HG02943 (cell line): ENCODE results near the gene ZNF837.

Source experiments
- ATAC-seq: cut with Tn5 transposase; IDR thresholded peaks from one replicate; pipeline ENCODE4 v1.9.1; 2021; ENCODE audit warnings: mild to moderate bottlenecking, low read depth, moderate library complexity; ENCODE audit not compliant: unreplicated experiment

The ZNF837 gene

DNA sequence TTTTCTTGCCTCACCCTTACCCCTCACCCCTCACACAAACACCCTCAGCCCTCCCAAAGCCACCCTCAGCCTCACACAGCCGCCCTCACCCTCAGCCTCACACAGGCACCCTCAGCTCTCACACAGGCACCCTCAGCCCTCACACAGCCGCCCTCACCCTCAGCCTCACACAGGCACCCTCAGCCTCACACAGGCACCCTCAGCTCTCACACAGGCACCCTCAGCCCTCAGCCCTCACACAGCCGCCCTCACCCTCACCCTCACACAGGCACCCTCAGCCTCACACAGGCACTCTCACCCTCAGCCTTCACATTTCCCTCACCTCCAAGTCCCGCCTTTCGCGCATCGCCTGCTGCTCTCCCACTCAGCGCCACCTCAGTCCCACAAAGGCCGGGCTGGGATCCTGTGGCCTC is 54.3 kb downstream of the ZNF837 start:
- no peak for ATAC-seq

DNA sequence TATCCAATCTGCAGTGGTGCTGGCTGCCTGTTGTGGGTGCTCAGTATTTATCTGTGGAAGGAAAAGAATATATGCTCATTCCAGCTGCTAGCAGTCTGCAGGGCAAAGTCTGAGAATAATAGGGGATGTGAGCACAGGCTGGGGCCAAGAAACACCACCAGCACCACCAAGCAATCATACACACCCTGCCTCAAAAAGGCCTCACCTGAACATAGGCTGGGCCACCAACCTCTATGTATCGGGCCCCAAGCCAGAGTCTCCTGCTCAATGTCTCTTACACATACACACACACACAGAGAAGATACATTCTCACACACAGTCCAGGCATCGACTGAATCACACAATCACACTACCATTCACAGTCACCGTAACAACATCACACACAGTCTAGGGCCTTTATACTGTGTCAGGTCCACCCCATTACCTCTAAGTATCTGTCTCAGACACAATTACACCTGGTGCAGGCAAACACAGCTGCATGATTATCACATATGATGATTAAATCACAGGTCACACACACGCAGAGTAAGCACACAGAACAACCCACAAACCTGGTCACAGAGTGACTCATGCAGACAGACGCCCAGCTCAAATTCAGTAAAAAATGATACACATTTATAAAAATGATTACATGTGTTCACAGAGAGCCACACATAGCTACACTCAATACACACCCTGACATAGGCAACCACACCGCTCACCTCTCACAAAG is 55.4 kb downstream of the ZNF837 start:
- no peak for ATAC-seq

- no peak for ATAC-seq
Observed at GRCh38 chr19:58319241-58319640, 61.6 kb downstream of the ZNF837 start.

GRCh38 chr19:58318297-58318696 is 62.5 kb downstream of the ZNF837 start:
- ATAC-seq, result no peak
